ENCODE data around the gene GADD45GIP1. TPM values are rescaled to one million over a fixed set of nuclear protein-coding genes. Genes with fewer than 3 reads are reported as not detected.
"Not testable (repeated sequence)": the region's sequence is repeated elsewhere in the genome, so short reads cannot be mapped to it uniquely, and the experiment has no call there.

Gene GADD45GIP1
- total RNA-seq, 1 experiment from 2014 or later, result 41.2 TPM

DNA sequence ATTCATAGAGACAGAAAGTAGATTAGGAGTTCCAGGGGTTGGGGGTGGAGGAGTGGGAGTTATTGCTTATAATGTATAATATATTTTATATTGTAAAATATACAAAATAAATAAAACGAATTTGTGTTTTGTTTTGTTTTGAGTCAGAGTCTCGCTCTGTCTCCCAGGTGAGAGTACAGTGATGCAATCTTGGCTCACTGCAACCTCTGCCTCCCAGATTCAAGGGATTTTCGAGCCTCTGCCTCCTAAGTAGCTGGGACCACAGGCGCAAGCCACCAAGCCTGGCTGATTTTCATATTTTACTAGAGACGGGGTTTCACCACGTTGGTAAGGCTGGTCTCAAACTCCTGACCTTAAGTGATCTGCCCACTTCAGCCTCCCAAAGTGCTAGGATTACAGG, 2.5 kb upstream of the GADD45GIP1 start:
- DNase-seq (ENCODE audit: low read depth), result no peak

DNA sequence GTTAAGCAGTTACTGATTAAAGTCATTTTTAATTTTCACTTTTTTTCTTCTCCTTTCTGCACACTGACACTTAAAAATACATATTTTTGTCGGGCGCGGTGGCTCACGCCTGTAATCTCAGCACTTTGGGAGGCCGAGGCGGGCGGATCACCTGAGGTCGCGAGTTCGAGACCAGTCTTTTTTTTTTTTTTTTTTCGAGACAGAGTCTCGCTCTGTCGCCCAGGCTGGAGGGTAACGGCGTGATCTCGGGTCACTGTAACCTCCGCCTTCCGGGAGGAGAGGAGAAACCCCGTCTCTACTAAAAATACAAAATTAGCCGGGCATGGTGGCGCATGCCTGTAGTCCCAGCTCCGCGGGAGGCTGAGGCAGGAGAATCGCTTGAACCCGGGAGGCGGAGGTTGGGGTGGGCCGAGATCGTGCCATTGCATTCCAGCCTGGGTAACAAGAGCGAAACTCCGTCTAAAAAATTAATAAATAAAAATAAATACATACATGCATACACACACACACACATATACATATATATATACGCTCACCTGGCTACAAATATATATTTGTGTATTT, 448 bp upstream of the GADD45GIP1 start:
- not testable (repeated sequence) for DNase-seq (ENCODE audit: low read depth)

DNA sequence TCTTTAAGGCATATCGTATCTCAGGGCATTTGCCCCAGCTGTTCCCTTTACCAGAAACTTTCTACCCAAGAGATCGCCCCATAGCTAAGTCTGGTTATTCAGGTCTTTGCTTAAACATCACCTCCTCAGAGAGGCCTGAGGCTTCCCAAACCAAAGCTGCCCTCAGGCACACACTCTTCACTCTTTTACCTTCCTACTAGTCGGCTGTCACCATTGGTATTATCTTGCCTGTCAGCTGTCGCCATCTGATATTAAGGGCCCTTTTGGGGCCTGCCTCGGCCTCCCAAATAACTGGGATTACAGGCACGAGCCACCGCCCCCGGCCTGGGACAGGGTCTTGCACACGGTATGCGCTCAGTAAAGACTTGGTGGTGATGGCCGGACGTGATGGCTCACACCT, 1.0 kb downstream of the GADD45GIP1 start:
- DNase-seq (ENCODE audit: low read depth), result no peak

DNA sequence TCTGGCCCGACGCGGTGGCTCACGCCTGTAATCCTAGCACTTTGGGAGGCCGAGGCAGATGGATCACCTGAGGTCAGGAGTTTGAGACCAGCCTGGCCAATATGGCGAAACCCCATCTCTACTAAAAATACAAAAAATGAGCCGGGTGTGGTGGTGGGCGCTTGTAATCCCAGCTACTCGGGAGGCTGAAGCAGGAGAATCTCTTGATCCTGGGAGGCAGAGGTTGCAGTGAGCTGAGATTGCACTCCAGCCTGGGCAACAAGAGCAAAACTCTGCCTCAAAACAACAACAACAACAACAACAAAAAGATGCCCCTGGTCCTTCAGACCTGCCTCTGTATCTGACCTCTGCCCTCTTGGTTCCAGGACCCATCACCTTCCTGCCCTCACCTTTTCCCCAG, 1.4 kb downstream of the GADD45GIP1 start:
- DNase-seq (ENCODE audit: low read depth), result not testable (repeated sequence)

DNA sequence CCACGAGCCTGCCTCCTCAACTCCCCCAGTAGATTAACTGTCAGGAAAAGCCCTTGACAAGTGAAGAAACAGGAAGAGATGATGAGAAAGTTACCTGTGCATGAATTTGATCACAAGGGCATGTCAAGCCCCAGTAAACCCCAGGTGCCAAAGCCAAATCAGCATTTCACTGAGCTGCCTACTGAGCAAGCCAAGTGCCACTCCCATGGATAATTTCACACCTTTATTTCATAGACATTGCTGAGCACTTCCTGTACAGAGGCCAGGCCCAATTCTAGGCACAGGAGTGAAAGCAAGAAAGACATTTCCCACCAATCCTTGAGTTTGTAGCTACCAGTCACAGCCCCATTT, 2.4 kb downstream of the GADD45GIP1 start:
- no peak for DNase-seq (ENCODE audit: low read depth)

DNA sequence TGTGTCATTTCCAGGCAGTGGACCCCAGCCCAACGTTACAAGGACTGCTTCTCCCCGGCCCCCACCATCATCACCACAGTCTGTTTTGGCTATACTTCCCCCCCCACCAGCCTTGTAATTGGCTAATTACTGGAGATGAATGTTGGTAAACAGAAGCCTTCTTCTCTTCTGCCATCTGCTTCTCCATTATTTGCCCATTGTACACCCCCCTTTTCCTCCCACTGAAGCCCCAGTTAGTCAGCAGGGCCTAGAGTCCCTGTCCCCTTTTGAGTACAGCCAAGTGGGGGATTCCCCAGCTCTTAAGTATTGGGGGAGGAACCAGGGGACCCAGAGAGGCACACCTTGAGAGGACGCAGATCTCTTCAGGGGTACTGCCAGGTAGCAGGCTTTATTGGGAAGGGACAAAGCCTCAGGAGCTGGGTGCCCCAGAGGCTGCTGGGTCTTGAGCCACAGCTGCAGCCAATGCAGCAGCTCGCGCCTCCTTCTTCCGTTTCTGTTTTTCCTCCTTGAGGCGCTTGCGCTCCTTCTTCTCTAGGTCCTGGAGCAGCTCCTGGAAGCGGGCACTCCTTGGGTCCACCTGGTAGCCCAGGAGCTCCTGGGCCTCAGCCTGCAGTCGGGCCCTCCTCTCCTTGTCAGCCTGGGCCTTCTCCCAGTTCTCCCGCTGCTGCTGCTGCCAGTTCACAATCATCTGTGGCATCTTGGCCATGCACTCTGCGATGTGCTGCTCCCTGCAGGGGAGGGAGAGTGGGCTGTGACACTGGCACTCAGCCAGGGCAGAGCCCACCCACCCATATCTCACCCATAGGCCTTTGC, 3.0 kb downstream of the GADD45GIP1 start:
- DNase-seq (ENCODE audit: low read depth), result no peak

DNA sequence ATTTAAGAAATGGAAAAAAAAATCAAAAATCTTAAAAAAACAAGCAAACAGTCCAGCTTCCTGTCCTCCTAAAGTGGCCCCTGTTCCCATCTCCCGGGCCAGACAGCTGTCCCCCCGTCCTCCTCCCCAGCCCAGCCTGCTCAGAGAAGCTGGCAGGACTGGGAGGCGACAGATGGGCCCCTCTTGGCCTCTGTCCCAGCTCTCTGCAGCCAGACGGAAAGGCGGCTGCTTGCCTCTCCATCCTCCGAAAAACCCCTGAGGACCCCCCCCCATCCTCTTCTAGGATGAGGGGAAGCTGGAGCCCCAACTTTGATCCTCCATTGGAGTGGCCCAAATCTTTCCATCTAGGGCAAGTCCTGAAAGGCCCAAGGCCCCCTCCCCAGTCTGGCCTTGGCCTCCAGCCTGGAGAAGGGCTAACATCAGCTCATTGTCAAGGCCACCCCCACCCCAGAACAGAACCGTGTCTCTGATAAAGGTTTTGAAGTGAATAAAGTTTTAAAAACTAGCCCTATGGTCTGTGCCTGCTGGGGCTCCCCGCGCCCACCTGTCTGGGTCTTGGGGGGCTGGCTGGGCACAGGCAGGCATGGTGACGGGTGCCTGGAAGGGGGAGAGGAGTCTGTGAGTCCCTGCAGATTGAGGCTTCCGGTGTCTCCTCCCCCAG, 3.8 kb downstream of the GADD45GIP1 start:
- DNase-seq (ENCODE audit: low read depth), result peak; percentile 43

DNA sequence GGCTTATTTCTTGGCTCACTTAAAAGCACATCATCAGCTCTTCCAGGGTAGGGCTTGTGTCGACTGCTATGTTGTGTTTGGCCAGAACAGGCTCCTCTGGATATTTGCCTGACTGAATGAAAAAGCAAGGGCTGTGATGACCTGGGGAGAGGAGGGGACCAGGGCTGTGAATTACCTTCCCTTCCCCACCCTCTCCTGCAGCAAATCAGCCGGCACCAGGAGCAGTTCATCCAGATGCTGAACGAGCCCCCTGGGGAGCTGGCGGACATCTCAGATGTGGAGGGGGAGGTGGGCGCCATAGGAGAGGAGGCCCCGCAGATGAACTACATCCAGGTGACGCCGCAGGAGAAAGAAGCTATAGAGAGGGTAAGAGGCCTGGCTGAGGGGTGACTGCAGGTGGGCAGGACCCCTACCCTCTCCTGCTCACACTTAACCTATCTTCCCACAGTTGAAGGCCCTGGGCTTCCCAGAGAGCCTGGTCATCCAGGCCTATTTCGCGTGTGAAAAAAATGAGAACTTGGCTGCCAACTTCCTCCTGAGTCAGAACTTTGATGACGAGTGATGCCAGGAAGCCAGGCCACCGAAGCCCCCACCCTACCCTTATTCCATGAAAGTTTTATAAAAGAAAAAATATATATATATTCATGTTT, 4.4 kb downstream of the GADD45GIP1 start:
- peak; percentile 67 for DNase-seq (ENCODE audit: low read depth)

DNA sequence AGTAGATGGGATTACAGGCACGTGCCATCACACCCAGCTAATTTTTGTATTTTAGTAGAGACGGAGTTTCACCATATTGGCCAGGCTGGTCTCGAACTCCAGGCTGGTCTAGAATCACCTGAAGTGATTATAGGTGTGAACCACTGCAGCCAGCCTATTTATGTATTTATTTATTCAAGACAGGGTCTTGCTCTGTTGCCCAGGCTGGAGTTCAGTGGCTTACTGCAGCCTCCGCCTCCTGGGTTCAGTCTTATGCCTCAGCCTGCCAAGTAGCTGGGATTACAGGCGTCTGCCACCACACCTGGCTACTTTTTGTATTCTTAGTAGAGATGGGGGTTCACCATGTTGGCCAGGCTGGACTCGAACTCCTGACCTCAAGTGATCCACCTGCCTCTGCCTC, 5.0 kb downstream of the GADD45GIP1 start:
- DNase-seq (ENCODE audit: low read depth), result not testable (repeated sequence)

DNA sequence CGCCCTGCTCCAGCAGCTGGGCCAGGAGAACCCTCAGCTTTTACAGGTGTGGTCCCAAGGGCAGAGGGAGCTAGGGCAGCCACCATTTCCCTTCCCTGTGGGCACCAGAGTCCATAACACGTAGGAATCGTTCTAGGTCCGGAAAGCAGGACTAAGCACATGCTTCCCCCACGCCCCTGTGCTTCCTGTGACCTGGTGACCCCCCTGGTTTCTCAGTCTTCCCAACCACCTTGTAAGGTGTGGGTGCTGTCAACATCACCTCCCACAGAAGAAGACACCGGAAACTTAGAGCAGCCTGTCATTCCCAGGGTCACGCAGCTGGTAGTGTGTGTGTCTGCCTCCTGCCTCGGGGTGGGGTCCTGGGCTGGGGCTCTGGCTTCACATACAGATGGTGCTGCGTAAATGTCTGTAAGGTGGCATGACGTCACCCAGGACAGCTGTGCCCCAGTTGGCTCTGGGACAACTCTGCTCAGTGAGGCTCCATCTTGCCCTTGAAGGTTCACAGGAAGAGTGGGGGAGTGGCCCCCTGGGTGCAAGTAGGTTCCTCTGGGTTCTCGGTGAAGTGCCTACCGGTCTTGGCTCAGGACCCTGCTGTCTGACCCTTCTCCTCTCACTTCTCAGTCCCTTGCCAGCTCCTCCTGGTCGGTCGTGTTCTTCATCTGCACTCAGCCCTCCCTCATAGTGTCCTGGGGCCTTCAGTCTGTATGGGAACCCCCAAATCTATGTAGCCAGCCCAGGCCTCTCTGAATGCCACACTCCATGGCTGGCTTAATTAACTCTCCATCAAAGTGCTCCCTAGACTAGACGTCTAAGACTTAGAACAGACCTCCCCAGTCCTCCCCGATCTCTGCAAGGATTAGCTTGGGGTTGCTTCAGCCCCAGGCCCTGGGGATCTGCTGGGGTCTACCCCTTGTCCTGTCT, 7.4 kb downstream of the GADD45GIP1 start:
- no peak for DNase-seq (ENCODE audit: low read depth)

DNA sequence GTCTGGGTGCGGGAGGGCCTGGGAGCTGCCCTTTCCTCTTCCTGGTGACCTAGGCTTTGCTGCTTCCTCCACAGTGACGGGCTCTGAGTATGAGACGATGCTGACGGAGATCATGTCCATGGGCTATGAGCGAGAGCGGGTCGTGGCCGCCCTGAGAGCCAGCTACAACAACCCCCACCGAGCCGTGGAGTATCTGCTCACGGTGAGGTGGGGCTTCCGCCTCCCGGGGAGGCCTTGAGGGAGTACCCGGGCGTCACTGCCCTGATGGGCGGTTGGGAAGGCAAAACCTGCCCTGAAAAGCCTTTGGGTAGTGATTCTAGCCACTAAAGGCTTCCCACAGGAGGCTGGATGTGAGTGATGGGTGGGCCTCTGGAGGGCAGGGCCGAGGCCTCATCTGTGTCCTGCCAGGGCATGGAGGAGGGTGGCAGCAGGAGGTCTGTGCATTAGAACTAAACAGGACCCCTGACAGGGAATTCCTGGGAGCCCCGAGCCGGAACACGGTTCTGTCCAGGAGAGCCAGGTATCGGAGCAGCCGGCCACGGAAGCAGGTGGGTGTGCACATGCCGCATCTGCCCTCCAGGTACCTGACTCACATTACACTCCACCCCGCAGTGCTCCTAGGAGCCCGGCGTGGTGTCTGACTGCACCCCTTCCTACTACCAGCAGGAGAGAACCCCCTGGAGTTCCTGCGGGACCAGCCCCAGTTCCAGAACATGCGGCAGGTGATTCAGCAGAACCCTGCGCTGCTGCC, 8.2 kb downstream of the GADD45GIP1 start:
- DNase-seq (ENCODE audit: low read depth), result no peak

DNA sequence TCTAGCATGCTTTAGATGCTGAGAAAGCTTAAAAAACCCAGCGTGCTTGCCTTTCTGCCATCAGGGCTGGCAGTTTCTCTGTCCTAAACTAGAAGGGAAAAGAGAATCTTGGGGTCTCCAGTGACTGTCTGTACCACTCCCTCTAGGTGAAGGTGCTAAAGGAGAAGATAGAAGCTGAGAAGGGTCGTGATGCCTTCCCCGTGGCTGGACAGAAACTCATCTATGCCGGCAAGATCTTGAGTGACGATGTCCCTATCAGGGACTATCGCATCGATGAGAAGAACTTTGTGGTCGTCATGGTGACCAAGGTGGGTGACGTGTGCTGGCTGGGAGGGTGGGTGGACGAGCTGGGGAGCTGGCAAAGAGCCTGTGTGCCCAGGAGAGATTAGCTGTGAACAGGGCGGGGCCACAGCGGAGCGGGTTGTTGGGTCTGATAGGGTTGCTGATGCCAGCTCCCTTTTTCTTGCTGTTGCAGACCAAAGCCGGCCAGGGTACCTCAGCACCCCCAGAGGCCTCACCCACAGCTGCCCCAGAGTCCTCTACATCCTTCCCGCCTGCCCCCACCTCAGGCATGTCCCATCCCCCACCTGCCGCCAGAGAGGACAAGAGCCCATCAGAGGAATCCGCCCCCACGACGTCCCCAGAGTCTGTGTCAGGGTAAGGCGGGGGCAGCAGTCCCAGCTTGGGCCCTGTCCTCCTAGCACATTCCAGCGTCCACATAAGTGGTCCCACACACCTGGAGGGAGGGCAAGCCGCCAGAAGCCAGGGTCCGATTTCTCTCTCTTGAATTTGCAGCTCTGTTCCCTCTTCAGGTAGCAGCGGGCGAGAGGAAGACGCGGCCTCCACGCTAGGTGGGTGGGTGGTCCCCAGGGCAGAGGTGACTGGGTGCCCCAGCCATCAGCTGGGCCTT, 9.1 kb downstream of the GADD45GIP1 start:
- DNase-seq (ENCODE audit: low read depth), result no peak

DNA sequence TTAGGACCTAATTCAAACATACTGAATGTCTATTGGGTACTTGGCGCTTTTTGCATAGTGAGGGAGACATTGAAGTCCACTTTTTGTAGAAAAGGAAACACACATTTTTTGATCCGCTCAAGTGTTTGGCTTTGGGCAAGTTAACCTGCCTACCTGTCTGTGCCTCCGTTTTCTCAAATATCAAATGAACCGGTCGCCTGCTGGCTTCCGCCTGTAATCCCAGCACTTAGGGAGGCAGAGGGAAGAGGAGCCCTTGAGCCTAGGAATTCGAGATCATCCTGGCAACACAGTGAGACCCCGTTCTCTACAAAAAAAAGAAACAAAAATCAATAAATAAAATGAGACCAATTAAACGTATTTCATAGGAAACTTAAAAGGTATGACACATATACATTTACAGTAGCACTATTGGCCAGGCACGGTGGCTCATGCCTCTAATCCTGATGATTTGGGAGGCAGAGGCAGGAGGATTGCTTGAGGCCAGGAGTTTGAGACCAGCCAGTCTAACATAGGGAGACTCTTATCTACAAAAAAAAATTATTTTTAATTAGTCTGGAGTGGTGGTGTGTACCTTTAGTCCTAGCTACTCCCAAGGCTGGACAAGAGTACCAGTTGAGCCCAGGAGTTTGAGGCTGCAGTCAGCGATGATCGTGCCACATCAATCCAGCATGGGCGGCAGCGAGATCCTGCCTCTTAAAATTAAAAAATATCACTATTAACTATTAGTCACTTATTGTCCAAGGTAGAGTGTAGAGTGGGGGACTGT, 10.1 kb downstream of the GADD45GIP1 start:
- no peak for DNase-seq (ENCODE audit: low read depth)

DNA sequence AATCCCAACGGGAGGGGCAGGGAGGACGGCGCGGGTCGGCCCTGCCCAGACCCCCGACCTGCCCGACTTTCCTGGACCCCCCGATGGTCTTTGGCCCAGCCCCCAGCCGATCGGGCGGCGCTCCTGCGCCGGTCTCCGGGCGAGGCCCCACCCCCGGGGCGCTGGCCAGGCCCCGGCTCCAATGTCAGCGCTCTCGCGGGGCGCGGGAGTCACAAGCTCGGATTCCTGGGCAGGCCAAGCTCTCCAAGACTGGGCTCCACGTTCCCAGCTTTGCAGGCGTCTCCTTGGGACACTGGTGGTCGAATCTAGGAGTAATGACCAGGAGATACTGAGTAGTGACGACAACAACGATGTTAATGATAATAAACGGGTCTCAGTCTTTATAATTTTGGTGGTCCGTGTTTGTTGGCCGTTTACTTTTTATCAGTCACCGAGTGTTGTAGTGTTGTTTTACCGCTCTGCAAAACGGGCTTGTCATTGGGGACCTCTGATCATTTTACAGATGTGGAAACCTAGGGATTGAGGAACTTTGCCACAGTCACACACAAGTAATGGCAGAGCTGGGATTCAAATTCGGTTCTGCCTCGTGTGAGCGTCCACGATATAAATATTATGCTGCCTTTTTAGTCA, 10.8 kb downstream of the GADD45GIP1 start:
- DNase-seq (ENCODE audit: low read depth), result peak; percentile 83

DNA sequence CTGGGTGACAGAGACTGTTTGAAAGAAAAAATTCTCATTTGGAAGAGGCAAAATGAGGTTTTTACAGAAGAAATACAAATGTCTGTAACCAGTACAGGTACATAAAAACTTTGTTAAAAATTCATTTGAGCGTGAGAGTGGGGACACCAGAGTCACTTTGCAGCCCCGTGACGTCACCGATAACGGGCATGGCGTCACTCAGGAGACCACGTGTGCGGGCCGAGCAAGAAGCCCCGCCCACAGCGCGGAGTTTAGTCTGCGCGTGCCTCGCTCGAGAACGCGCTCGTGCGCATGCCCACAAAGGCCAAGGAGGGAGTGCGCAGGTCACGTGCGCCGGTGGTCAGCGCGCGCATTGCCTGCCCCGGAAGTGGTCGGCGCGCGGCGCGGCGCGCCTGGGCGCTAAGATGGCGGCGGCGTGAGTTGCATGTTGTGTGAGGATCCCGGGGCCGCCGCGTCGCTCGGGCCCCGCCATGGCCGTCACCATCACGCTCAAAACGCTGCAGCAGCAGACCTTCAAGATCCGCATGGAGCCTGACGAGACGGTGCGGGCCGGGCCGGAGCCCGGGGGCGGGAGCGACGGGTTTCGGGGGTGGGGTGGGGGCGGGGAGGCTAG, 11.4 kb downstream of the GADD45GIP1 start, which contains the start of gene RAD23A:
TSS of gene RAD23A (plus strand) at position 384 of the 613 bp plus-strand sequence. CDS start at position 471, 87 bp downstream.
- peak; percentile 96 for DNase-seq (ENCODE audit: low read depth)

DNA sequence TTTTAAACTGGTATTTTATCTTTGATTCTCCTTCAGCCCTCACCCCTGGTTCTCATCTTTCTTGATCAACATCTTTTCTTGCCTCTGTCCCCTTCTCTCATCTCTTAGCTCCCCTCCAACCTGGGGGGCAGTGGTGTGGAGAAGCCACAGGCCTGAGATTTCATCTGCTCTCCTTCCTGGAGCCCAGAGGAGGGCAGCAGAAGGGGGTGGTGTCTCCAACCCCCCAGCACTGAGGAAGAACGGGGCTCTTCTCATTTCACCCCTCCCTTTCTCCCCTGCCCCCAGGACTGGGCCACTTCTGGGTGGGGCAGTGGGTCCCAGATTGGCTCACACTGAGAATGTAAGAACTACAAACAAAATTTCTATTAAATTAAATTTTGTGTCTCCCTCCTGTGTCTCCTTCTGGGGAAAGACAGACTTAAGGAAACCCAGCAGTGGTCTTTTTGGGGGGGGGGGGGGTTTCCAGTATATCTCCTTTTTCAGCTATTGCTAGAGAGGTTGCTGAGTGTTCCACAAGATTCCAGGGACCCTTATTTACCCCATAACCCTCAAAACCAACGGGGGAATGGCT, 12.8 kb downstream of the GADD45GIP1 start:
- DNase-seq (ENCODE audit: low read depth), result no peak

DNA sequence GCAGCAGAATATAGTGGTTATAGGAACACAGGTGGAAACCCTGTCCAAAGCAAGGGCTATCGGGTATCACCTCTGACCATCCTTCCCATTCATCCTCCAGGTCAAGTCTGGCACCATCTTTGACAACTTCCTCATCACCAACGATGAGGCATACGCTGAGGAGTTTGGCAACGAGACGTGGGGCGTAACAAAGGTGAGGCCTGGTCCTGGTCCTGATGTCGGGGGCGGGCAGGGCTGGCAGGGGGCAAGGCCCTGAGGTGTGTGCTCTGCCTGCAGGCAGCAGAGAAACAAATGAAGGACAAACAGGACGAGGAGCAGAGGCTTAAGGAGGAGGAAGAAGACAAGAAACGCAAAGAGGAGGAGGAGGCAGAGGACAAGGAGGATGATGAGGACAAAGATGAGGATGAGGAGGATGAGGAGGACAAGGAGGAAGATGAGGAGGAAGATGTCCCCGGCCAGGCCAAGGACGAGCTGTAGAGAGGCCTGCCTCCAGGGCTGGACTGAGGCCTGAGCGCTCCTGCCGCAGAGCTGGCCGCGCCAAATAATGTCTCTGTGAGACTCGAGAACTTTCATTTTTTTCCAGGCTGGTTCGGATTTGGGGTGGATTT, 13.5 kb downstream of the GADD45GIP1 start:
- DNase-seq (ENCODE audit: low read depth), result no peak
